GM12872 (cell line): ENCODE results near the gene LRP1B.

Source experiments
- TF ChIP-seq, protein P1 (sequence below): IDR thresholded peaks from 3 replicates; pipeline ENCODE4 v1.5.1; 2011; ENCODE audit warnings: low read depth, mild to moderate bottlenecking, low read length, moderate library complexity; ENCODE audit not compliant: insufficient read depth

LRP1B gene

DNA sequence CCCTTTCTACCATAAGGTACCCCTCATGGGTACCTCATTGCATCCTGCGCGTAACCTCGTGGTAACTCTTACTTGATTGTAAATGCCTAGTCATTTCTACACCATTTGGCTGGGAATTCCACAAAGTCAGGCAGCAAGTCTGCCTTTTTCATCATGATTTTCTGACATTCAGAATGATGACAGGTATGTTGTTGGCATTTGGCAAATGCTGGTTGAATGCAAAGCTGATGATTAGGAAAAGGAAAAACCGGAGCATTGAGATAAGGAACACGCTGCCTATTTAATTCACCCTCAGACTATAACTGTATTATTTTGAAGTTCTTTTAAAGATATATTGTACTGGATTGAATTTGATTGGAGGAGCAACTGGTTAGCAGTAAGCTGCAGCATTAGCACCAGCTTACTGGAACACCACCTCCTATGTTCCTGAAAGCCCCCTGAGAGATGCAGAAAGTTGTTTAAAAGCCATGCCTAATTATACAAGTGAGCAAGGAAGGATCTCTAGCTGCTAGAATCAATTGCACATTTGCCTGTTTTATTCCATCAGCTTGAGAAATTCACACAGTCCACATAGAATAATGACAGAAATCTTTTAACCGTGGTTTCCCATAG, 520.1 kb downstream of the LRP1B start:
- TF ChIP-seq, protein P1, sequence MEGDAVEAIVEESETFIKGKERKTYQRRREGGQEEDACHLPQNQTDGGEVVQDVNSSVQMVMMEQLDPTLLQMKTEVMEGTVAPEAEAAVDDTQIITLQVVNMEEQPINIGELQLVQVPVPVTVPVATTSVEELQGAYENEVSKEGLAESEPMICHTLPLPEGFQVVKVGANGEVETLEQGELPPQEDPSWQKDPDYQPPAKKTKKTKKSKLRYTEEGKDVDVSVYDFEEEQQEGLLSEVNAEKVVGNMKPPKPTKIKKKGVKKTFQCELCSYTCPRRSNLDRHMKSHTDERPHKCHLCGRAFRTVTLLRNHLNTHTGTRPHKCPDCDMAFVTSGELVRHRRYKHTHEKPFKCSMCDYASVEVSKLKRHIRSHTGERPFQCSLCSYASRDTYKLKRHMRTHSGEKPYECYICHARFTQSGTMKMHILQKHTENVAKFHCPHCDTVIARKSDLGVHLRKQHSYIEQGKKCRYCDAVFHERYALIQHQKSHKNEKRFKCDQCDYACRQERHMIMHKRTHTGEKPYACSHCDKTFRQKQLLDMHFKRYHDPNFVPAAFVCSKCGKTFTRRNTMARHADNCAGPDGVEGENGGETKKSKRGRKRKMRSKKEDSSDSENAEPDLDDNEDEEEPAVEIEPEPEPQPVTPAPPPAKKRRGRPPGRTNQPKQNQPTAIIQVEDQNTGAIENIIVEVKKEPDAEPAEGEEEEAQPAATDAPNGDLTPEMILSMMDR, result no peak

DNA sequence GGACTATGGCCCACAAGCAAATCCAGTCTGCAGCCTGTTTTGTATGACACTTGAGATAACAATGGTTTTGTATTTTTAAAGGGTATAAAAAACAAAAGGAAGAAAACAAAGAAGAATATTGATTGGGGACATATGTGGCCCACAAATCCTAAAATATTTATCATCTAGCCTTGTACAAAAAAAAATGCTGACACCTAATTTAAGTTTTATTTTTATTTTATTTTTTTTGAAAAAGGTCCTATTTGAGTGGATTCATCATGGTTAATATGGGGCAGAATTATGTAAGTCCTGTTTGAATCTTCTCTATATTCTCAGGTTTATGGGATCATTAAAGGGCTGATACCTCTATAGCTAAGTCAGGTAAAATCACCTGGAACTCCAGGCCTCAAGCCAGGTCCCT, 525.7 kb downstream of the LRP1B start:
- TF ChIP-seq, protein P1, result no peak

DNA sequence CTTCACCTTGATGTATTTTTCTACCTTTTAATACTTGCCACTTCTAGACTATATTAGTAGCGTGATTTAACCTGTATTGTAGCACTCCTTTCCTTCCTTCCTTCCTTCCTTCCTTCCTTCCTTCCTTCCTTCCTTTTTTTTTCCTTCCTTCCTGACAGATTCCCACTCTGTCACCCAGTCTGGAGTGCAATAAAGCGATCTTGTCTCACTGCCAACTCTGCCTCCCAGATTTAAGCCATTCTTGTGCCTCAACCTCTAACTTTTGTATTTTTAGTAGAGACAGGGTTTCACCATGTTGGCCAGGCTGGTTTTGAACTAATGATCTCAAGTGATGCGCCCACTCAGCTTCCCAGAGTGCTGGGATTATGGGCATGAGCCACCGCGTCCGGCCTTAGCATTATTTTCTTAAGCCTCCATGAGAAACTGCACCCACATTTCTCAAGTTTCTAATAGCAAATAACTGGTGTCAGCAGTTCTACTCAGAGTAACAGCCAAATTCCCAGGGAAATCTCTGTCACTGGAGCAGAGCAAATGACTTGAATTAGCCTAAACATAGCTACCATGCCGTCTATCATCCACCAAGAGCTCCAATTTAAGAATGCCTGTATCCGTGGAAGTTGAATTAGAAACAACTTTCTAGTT, 529.2 kb downstream of the LRP1B start:
- TF ChIP-seq, protein P1, result no peak

DNA sequence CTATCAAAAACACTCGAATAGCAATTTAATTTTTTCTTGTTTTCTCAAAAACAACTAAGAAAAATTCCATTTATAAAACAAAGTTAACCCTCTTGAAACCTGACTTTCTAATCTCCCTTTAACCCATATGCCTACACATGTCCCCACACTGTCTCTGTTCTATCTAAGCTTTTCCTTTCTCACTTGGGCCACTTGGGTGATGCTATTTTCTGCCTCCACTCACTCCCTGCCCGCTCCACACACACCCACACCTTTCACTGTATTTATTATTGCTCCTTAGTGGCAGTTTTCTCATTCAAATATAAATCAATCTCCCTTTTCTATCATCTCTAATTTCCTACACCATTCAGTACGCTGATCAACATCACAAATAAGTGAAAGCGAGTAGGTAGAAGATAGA, 531.1 kb downstream of the LRP1B start:
- TF ChIP-seq, protein P1, result no peak

DNA sequence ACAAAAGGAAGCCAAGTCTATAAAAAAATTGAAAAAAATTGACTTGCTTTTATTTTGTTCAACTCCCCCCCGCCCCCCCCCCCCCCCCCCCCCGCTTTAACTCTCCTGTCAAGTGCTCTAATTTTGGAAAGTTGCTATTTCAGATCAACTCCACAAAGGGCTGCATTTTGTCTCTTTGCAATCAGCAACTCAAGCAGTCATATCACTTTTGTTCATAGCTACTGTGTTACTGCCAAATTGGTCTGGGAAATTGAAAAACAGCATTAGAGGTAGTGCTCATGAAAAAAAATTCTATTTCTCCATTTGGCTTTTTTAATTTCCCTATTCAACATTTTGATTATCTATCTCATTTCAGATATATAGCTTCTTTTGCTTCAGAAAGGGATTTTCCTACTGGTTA, 531.8 kb downstream of the LRP1B start:
- TF ChIP-seq, protein P1, result no peak

DNA sequence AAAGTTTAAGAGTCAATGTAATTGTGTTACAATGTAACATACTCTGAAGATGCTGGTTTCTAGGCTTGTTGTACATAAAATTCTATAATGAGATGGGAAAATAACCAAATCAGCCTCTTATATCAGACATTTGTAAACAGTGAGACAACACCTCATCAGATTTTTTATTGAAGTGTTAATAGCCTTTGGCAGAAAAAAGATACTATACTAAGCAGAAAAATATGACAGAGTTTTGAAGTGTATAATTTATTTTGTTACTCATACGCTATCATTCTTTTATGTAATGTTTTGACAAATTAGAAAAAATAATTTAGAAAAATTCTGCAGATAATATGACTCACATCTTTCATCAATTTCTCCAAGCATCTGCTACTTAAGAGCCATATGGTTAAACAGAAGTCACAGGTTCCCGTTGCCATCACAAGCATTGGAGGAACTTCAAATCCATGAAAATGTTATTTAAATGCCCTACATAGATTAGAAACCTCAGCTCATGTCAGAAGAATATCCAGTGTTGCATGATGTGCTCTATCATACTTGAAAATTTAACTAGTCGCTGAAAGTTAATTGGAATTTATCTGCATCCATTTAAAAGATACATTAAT, 535.4 kb downstream of the LRP1B start:
- TF ChIP-seq, protein P1, result no peak

DNA sequence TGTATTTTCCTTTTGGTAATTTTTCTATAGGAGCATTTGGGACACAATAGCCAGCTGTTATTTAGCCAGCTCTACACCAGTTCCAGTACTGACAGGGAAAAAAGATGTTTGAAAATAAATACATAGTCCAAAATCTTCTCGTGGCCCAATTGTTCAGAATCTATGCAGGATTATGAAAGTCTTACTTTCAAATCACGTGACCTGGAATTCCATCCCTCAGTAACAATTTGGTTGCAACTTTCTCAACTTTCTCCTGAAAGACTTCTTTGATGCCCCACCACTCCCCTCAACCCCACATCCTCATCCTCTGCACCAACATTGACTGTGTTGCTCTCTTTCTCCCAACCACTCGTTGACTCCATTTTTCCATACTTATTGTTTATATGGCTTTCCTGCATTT, 539.0 kb downstream of the LRP1B start:
- TF ChIP-seq, protein P1, result no peak
